ENCODE data around the gene GLOD4. TPM values are rescaled to one million over a fixed set of nuclear protein-coding genes. Genes with fewer than 3 reads are reported as not detected.

Gene GLOD4
- total and polyA plus RNA-seq, 2 experiments from 2014 or later: 68.1 to 120 TPM

GRCh38 chr17:802901-803881 is 21.1 kb upstream of the GLOD4 start:
- H4K20me1 ChIP-seq (ENCODE audit: insufficient read depth, poor library complexity, severe bottlenecking): no peaks in the 10 kb centered on the region
- H3K9me2 ChIP-seq (replicated peaks; ENCODE audit: insufficient read depth): no peaks in the 10 kb centered on the region
- no peaks in the 10 kb centered on the region for H3K4me1 ChIP-seq (ENCODE audit: insufficient read depth)
- H3K79me2 ChIP-seq: no peaks in the 10 kb centered on the region
- WGBS (ENCODE audit: low lambda C conversion rate, missing lambda C conversion rate): 92% methylated on average over 35 of the region's 37 CpGs
- DNase-seq (ENCODE audit: low spot score): no peak
- no peaks in the 10 kb centered on the region for H3K36me3 ChIP-seq (replicated peaks; ENCODE audit: insufficient read depth, low read depth)
- H3K27me3 ChIP-seq: no peaks in the 10 kb centered on the region
- no peak overlapping the region for H3K27ac ChIP-seq
- TF ChIP-seq CTCF (IDR thresholded peaks at IDR 0.05; ENCODE audit: poor library complexity): no peak
- TF ChIP-seq EZH2phosphoT487 (IDR thresholded peaks at IDR 0.05; ENCODE audit: low read depth, severe bottlenecking, unreplicated experiment): no peak
- no peak for TF ChIP-seq EZH2 (IDR thresholded peaks at IDR 0.05; ENCODE audit: borderline replicate concordance)
- no peak overlapping the region for H3K4me3 ChIP-seq
- no peak overlapping the region for H2AFZ ChIP-seq
- H3K9me3 ChIP-seq (ENCODE audit: low read depth): no peaks in the 10 kb centered on the region
- no peak overlapping the region for H3K4me2 ChIP-seq

GRCh38 chr17:802481-802880 is 20.4 kb upstream of the GLOD4 start:
- 98% methylated on average over 14 of the region's 14 CpGs for WGBS (ENCODE audit: low lambda C conversion rate, missing lambda C conversion rate)
- TF ChIP-seq EZH2 (IDR thresholded peaks at IDR 0.05; ENCODE audit: borderline replicate concordance) (no peak), CTCF (IDR thresholded peaks at IDR 0.05; ENCODE audit: poor library complexity) (no peak), EZH2phosphoT487 (IDR thresholded peaks at IDR 0.05; ENCODE audit: low read depth, severe bottlenecking, unreplicated experiment) (no peak)
- DNase-seq (ENCODE audit: low spot score): no peak

GRCh38 chr17:801660-802059 is 19.6 kb upstream of the GLOD4 start:
- Histone ChIP-seq H3K79me2 (no peaks in the 10 kb centered on the region), H3K36me3 (replicated peaks; ENCODE audit: insufficient read depth, low read depth) (no peaks in the 10 kb centered on the region), H3K9me2 (replicated peaks; ENCODE audit: insufficient read depth) (no peaks in the 10 kb centered on the region), H3K27me3 (no peaks in the 10 kb centered on the region), H3K4me2 (no peak overlapping the region), H4K20me1 (ENCODE audit: insufficient read depth, poor library complexity, severe bottlenecking) (no peaks in the 10 kb centered on the region), H3K27ac (no peak overlapping the region), H3K4me3 (no peak overlapping the region), H2AFZ (no peak overlapping the region), H3K9me3 (ENCODE audit: low read depth) (no peaks in the 10 kb centered on the region), H3K4me1 (ENCODE audit: insufficient read depth) (no peaks in the 10 kb centered on the region)
- 61% methylated on average over 6 of the region's 6 CpGs for WGBS (ENCODE audit: low lambda C conversion rate, missing lambda C conversion rate)
- TF ChIP-seq EZH2 (IDR thresholded peaks at IDR 0.05; ENCODE audit: borderline replicate concordance) (no peak), CTCF (IDR thresholded peaks at IDR 0.05; ENCODE audit: poor library complexity) (no peak), EZH2phosphoT487 (IDR thresholded peaks at IDR 0.05; ENCODE audit: low read depth, severe bottlenecking, unreplicated experiment) (no peak)
- no peak for DNase-seq (ENCODE audit: low spot score)

More at GRCh38 chr17:802481-802880, 20.4 kb upstream of the GLOD4 start:
- Histone ChIP-seq H3K9me2 (replicated peaks; ENCODE audit: insufficient read depth) (no peaks in the 10 kb centered on the region), H4K20me1 (ENCODE audit: insufficient read depth, poor library complexity, severe bottlenecking) (no peaks in the 10 kb centered on the region), H2AFZ (no peak overlapping the region), H3K27ac (no peak overlapping the region), H3K4me1 (ENCODE audit: insufficient read depth) (no peaks in the 10 kb centered on the region), H3K79me2 (no peaks in the 10 kb centered on the region), H3K36me3 (replicated peaks; ENCODE audit: insufficient read depth, low read depth) (no peaks in the 10 kb centered on the region), H3K9me3 (ENCODE audit: low read depth) (no peaks in the 10 kb centered on the region), H3K4me2 (no peak overlapping the region), H3K27me3 (no peaks in the 10 kb centered on the region), H3K4me3 (no peak overlapping the region)
